Smooth muscle cell of the brain vasculature (primary cell): ENCODE results near the gene NEO1.
A peak's percentile ranks its signal among the peaks of the same experiment; 100 is the strongest.
"Not testable (repeated sequence)": the region's sequence is repeated elsewhere in the genome, so short reads cannot be mapped to it uniquely, and the experiment has no call there.

Source experiments
- DNase-seq: peaks from one replicate; pipeline ENCODE4 v3.0.0-alpha.2; 2012; ENCODE audit warnings: low read depth, low spot score

NEO1 gene

DNA sequence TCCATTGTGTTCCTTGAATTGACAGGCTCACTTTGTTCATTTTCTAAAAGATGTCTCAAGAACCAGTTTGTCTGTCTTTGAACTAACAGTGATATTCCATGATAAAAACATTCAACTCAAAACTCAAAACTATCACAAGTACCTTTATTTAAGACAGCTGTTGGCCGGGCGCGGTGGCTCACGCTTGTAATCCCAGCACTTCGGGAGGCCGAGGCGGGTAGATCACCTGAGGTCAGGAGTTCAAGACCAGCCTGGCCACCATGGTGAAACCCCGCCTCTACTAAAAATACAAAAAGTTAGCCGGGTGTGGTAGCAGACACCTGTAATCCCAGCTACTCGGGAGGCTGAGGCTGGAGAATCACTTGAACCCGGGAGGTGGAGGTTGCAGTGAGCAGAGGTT lies 248.0 kb downstream of the NEO1 start:
- DNase-seq: not testable (repeated sequence)

DNA sequence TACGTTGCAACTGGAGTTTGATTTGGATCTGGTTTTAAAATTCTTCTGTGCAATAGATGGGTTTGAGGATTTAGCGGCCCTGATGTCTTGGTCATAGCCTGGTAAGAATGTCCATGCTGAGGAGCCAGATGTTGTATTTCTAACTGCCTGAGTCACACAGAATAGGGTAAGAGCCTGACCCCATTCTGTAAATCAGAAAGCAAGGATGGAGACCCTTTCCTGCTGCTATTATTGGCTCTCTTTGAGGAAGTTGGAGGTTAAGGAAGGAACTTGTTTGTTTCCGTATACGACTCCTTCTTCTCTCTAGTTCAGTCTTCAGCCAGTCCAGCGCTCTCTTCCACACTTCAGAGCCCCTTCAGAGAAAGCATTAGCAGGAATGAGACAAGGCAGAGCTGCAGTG lies 251.4 kb downstream of the NEO1 start:
- no peak for DNase-seq

DNA sequence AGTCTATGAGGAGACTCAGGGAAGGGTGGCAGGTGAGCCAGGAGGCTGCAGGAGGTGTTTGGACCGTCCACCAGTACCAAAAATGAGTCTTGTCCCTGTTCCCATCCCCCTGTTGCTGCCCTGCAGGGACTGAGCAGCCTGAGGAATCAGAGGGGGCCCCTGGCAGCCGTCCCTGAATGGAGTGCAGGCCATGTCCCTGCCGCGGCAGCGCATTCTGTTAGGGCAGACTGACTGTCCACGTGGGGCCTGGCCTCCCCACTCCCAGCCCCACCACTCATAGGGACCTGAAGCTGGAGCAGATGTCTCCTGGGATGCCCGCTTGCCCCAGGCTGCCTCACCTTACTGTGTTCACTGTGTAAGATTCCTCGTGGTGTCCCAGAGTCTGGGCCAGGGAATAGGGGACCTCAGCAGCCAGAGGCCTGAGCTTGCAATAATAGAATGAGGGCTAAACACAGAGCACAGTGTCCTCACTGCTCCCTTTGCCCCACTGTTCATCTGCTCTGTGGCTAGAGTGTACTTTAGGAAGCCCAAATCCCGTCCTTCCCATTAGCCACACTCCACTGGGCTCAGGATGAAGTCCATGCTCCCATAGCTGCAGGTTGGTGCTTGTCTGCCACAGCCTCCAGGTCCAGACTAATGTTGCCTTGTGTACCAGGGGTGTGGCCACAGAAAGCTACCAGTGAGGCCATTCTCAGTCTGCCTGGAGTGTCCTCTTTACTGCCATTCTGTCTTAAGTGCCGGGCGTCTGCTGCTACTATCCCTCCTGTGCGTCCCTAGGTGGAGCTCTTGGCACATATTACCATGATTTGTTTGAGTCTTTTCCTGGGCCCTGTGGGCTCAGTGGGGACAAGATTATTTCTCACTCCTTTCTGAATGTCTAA lies 253.3 kb downstream of the NEO1 start:
- peak; percentile 23 for DNase-seq

DNA sequence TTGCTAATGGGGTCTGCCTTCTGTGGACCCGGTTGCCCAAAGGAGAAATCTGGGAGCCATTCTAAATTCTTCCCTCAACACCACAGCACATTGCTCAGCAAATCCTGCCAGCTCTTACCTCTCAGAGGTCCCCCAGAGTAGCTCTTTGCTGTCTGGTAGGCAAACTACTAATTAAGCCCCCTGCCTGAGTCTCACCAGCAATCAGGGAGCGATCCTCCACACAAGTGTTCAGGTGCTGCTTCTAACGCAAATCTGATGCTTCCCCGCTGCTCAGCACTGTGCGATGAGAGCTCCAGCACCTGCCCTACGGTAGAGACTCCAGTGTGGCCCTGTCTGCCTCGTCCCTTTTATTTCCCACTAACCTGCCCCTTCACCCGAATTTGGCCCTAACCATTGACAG lies 256.0 kb downstream of the NEO1 start:
- no peak for DNase-seq

DNA sequence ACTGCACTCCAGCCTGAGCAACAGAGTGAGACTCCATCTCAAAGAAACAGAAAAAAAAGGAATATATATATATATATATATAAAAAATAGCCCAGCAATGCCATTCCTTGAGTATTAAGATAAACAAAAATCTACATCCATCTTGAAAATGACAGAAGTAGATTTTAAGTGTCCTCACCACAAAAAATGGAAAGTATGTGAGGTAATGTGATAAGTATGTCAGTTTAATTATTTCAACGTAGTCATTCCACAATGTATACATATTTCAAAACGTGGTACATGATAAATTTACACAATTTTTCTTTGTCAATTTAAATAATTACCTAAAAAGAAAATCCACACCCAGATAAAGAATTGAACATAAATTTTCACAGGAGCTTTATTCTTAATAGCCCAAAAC lies 261.6 kb downstream of the NEO1 start:
- no peak for DNase-seq

DNA sequence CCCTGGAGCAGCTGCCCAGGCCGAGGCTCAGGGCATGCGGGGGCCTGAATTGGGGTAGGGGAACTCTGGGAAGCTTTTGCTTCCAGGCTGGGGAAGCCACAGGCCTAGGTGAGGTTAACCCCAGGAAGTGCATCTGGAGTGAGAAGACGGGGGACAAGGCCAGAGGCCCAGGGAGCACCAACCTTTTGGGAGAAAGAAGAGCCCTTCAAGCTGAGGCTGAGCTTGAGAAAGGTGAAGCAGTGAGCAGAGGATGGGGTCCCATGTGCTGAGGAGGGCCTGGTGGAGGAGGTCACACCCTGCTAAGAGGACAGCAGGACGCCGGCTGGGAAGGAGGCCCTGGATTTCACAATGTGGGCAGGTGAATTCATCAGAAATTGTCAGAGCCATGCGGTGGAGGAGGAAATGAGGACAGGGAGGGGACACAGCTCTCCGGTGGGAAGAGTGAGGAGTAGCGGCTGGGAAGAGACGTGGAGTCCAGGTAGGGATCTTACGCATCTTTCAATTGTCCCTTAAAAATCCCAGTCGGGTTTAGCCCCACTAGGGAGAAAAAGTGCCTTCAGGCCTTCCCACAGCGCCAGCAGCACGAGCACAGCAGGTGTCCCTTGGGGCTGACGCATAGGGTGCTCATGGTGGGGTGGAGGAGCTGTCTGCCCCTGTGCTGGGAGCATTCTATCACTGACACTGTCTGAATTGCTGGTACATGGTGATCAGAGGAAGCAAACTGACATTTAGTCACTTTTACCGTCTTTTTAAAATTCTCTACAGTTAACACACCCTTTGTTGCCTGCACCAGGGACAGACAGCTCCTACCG lies 265.6 kb downstream of the NEO1 start:
- DNase-seq: no peak

DNA sequence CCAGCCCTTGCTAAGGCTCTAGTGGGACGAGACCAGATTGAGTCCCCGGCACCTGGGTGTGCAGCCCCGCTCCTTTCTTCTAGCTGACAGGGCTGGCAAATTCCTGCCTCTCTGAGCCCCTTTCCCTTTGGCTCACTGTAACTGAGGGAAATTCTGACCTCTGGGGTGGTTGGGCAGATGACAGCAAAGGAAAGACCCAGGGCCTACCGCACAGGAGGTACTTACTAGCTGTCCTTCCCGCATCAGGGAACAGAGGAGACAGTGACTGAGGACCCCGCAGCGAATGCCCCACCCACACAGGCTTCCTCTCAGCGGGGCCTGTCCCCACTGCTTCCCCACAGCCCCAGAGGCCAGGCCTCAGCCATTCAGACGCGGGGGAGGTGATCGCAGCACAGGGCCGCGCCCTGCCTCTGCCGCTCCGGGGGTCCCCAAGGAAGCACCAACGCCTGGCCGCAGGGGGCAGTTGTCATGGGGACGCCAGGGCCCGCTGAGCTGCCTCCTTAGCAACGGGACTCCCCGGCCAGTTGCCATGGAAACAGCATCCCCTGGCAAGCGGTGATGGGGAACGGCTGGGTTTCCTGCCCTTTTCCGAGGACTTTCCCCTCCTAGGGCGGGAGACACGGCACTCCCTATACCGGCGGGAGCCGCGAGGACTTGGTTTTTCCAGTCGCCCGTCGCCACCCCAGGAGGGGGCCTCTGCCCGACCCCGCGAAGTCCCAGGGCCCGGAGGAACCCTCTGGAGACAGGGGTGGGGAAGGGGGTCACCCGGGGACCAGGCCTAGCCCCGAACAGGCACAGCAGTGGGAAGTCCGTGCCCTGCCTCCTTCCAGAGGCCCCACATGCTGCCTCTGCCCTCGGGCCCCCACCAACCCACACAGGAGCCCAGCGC lies 266.4 kb downstream of the NEO1 start:
- no peak for DNase-seq

DNA sequence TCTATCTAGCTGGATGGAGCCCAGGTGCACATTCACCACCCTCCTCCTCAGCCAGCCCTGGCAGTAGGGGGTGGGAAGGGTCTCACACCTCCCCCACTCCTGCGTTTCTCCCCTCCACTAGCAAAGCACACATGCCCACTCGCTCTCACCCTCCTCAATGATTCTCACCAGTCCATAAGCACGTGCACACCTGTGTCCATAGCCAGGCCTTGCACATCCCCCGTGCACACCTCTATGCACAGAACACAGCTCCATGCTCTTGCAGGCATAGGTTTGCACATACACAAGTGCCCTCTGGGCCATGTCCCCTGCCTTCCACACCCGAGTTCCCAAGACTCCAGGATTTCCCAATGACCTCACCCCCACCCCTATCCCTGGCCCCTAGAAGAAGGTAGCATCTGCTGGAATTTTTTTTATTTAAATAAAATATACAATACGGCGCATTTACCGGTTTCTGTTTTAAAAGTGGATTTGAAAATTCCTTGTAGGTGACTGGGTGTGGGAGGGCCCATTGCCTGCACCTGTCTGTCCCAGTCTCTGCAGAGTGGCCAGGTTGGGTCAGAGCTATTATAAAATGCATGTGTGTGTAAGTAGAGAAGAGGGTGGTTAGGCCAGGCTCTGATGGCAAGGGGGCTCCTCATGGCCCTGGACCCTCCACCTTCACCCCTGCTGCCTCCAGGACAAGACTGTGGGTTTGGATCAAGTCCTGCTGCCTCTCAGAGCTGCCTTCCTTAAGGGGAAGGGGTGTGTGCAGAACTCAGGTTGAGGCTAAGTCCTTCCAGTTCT lies 267.4 kb downstream of the NEO1 start:
- no peak for DNase-seq

DNA sequence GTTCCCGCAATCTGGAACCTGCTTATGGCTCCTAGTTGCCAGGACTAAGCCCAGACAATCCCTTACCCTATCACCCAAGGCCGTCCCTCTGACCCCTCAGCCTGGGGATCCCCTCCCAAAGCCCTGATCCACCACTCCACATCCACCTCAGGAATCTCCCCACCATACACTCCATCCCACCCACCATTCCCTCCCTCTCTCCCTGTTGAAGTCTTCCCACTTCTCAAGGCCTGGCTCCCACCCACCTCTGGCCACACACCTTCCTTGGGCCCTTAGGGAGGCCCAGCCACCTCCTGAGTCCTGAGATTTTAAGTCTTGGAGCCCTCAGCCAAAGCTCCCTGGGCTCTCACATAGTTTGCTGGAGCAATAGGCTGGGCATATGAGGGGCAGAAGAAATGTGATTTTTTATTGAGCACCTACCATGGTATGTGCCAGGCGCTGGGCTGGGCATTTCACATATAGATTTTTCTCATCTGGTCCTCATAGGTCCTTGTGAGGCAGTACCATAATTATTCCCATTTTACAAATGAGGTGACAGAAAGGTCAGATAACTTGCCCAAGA lies 268.4 kb downstream of the NEO1 start:
- DNase-seq: no peak

DNA sequence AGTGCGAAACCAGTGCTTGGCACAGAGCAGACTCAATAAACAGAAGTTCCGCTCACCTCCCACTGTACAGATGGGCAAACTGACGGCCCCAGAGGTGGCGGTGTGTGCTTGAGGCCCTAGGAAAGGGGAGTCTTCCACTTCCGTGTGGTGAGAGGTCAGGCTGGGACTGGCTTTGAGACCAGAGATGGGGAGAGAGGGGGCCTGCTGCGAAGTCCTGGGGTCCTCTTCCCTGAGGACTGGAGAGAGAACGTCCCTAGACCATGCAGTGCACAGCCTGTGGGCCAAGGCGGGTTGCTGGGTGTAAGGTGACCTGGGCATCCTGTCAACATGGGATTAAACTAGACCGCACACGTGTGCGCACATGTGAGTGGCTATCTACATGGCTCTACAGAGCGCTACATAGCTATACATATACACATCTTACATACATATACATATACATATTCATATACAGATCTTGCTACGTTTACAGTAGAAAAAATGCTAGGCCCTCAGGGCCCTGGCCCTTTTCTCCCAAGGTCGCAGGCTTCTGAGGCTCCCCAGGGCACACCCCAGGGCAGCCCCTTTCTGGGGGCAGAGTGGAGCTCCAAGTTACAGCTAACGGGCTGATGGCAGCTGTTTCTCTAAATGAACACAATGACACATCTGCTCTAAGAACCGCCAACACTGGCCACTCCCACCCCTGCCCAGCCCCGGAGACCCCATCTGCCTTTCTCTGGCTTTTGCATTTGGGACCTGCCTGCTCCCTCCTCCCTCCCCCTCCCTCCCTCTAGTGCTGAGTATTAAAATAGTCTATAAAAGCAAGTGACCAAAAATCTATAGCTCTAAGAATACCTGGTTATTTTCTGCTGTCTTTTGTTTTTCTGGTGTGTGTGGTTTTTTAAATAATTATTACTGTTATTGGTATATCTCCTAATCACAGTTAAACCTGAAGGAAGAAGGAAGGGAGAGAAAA lies 269.5 kb downstream of the NEO1 start:
- no peak for DNase-seq

DNA sequence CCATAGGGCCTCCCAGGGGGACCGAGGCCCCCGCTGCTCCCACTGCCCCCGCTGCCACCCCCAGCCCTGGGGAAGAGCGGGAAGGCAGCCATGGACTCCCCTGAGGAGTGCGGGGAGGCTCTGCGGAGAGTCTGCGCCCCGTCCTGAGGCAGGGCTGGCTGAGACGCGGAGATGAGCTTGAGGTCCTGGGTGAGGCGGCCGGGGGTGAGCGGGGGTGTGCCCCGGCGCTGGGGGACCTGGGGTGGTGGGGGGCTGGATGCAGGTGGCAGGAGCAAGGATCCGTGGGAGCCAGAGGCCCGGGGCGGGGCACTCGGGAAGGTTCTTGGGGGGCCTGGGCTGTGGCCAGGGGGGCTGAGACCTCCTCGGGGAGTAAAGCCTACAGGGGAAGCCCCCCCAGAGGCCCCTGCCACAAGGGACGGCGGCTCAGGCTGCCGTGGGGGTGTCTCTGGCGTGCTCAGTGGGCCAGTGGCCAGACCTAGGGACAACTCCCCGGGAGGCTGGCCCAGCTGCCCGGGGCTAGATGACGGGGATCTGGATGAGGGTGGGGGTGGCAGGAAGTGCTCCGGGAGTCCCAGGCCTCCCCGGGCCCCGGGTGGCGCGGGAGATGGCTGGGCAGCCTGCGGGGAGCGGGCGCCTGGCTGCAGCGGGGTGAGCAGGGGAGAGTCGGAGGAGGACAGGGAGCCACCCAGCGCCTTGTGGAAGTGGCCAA lies 270.6 kb downstream of the NEO1 start:
- DNase-seq: no peak

DNA sequence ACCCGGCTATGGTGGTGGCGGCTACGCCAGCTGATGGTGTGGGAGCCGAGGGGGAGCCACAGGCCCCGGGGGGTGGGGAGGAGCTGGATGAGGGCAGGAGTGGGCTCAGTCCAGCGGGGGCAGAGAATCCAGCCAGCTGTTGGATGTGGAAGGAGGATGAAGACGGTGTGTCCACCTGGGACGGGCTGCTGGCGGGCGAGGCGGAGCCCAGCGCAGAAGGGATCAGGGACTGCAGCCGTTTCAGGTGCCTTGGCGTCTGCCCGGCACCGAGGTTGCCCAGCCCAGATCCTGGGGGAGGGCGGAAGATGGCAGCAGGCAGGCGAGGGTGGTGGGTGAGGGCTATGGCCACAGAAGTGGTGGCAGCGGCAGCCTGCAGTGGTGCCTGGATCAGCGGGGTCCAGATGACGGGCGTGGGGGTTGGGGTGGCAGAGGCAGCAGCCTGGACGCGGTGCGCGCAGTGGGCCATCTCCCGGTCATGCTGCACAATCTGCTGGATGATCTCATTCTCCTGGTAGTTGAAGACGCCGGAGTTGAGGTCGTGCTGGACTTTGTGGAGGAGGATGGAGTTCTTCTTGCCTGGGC lies 271.2 kb downstream of the NEO1 start:
- no peak for DNase-seq

DNA sequence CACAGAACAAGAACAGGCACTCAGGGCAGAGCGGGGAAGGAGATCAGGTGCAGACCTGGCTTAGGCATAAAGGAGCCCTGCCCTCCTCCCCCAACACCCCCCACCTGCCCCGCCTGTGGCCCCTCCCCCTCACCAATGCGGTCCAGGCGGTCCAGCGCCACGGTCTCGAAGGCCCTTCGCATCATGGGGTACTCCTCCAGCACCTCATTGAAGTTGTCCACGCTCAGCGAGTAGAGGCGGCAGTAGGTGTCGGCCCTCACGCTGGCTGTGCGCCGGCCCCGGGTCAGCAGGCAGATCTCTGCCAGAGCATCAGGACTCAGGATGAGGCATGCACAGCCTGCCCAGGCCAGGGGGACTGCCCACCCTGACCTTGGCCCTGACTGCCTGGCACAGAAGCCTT lies 271.7 kb downstream of the NEO1 start:
- no peak for DNase-seq

DNA sequence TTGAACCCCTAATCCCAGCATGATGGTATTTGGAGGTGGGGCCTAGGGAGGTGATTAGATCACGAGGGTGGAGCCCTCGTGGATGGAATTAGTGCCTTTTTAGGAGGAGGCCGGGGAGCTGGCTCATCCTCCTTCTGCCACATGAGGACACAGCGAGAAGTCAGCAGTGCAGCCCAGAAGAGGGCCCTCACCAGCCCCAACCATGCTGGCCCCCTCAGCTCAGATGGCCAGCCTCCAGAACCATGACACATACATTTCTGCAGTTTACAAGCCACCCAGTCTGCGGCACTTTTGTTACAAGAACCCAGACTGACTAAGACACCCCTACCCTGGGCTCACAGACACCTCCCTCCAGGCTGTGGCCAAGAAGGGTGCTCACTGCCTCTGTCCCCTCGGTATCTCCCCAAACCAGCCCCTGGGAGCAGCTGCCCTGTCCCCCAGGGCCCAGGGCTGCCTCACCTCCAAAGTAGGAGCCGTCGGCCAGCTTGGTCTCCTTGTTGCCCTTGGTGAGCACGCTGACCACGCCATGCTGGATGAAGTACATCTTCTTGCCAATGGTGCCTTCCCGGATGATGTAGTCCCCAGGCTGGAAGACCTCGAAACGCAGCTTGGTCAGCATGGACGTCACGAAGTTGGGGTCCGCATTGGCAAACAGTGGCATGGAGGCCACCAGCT lies 272.4 kb downstream of the NEO1 start:
- DNase-seq: no peak

DNA sequence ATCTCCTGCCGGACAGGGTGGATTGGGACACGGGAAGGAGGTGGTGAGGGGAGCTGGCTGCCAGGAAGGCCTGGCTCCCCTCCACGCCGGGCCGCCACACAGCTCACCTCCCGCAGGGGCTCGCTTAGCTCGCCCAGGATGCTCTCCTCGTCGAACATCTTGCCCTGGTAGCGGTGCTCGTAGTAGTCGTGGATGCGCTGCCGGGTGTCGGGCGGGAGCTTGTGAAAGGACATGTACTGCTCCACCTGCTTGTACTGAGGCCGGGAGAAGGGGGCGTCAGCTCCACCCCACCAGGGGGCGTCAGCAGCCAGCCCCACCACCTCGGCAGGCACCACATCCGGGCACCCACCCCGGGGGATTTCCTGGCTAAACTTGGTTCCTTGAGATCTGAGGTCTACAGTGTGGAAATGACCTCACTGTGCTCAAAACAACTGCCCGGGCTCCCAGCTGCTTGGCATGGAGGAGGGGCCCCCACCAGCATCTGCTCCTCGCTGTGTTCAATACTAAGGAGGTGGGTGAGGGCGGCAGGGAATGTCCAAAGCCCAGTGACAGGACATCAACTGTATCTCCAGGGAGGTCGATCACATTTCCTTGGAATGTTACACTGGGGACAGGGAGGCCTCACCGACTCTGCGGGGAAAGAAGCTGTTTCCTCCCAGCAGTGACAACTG lies 273.1 kb downstream of the NEO1 start:
- DNase-seq: no peak

DNA sequence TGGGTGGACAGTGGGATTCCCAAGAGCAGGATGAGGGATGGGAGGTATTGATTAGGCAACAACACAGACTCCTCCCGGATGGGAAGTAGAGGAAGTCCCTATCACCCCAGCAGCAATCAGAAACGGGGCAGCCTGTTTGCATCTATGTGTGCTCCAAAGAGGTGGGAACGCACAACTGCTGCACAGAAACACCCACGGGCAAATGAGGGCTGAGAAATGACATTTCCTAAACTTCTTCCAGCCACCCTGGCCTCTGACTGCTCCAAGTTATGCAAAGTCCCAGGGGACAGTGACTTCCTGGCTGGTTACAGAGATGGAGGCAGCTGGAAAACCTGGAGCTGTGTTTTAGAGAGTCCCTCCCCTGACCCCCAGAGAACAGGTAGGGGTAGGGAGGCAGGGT lies 273.9 kb downstream of the NEO1 start:
- DNase-seq: no peak

DNA sequence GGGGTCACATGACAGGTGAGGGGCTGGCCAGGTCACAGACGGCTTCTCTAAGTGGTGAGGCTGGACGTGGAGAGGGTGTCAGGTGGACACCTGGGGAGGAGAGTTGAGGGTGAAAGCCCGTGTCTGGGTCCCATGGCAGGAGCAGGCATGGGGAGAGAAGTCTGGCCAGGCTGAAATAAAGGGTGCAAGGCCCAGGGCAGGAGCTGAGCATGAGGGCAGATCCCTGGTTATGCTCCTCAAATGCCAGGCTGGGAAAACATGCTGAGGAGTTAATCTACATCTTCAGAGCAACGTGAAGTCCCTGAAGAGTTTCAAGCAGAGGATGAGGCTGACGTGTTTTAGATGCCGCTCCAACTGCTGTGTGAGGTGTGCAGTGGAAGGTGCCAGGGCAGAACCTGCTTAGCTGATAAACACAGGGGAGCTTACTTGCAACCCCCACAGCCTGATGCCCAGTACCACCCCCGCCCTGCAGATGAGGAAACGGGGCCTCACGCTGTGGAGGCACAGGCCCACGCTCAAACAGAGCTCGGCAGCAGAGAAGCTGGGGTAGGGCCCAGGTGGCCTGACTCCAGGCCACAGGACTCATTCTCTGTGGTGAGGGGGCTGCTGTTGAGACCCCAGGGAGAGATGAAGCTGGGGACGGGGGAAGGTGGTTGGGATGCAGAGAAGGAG lies 276.0 kb downstream of the NEO1 start:
- DNase-seq: no peak
